Lung (tissue), 12 donors: ENCODE measurements around the gene APOL3. TPM values are rescaled to one million over a fixed set of nuclear protein-coding genes. Genes with fewer than 3 reads are reported as not detected.

ENCODE experiments used
- ATAC-seq: fragments of 200-7000 bp; cut with Tn5 transposase; one replicate; pipeline ENCODE4 v1.9.1; 2020; ENCODE audit warnings: moderate number of reproducible peaks; ENCODE audit not compliant: insufficient read depth, low FRiP score
- DNase-seq, 3 donors: peaks; one replicate each; pipeline ENCODE4 v3.0.0-alpha.2; 2013 to 2017
- H3K27ac ChIP-seq, 2 donors: one replicate each; pipeline ENCODE4 v1.5.1; 2013; ENCODE audit warnings: mild to moderate bottlenecking in 2 of 2, moderate library complexity in 2 of 2, control low read depth in 1 of 2, inconsistent platforms in 1 of 2, low read depth in 1 of 2, low read length in 1 of 2
- H3K27me3 ChIP-seq, 3 donors: one replicate each; pipeline ENCODE4 v1.5.1; 2013; ENCODE audit warnings: low read length in 2 of 3; ENCODE audit not compliant: control insufficient read depth in 3 of 3, insufficient read depth in 3 of 3
- H3K36me3 ChIP-seq, 4 donors: one replicate each; pipeline ENCODE4 v1.5.1; 2013; ENCODE audit warnings: low read length in 4 of 4, mild to moderate bottlenecking in 1 of 4, moderate library complexity in 1 of 4; ENCODE audit not compliant: control insufficient read depth in 4 of 4, insufficient read depth in 4 of 4
- H3K4me1 ChIP-seq, 5 donors: one replicate each; pipeline ENCODE4 v1.5.1; 2013; ENCODE audit warnings: low read length in 5 of 5, mild to moderate bottlenecking in 2 of 5, moderate library complexity in 1 of 5; ENCODE audit not compliant: control insufficient read depth in 5 of 5, insufficient read depth in 5 of 5
- H3K4me3 ChIP-seq: one replicate; pipeline ENCODE4 v1.5.1; 2013; ENCODE audit warnings: mild to moderate bottlenecking, control low read depth, moderate library complexity
- H3K9ac ChIP-seq, 2 donors: one replicate each; pipeline ENCODE4 v1.5.1; 2013; ENCODE audit warnings: low read length in 2 of 2, control low read depth in 1 of 2; ENCODE audit not compliant: insufficient read depth in 1 of 2
- H3K9me3 ChIP-seq, 4 donors: one replicate each; pipeline ENCODE4 v1.5.1; 2013; ENCODE audit warnings: low read length in 3 of 4, mild to moderate bottlenecking in 1 of 4, moderate library complexity in 1 of 4; ENCODE audit not compliant: control insufficient read depth in 4 of 4, insufficient read depth in 3 of 4
- WGBS, 2 donors: extraction: QIAGEN DNeasy Blood & Tissue Kit; methylation state at CpG; one replicate each; pipeline ENCODE4 v1.1.7; 2013; 5-methylcytosine and 5-hydroxymethylcytosine counted together
- polyA plus RNA-seq, 2 donors: library from polyadenylated mRNA; stranded (reverse); fragments of 200-250 nt; gene quantifications; one replicate each; pipeline ENCODE4 v1.2.1, GENCODE V29; 2013
- total RNA-seq, 2 donors: library from RNA; depleted of rRNA in 1 of 2; stranded (reverse); fragments of >200 nt in 1 of 2; gene quantifications; one replicate each; pipeline ENCODE4 v1.2.1, GENCODE V29; 2014 to 2021
- TF ChIP-seq, protein P1 (sequence below): IDR thresholded peaks from 2 replicates; pipeline ENCODE4 v1.5.1; 2012; ENCODE audit warnings: mild to moderate bottlenecking; ENCODE audit errors: control extremely low read depth, extremely low read depth
- donor health status: control.
- donor health status: control.
- donor health status: Bipolar disorder and iron deficiency.
- donor health status: healthy.
- donor health status: DM: yes; HTN: yes; CAD: no.

APOL3 gene
- total and polyA plus RNA-seq, 4 donors = 26.2 to 50.9 (median 44.7) TPM

DNA sequence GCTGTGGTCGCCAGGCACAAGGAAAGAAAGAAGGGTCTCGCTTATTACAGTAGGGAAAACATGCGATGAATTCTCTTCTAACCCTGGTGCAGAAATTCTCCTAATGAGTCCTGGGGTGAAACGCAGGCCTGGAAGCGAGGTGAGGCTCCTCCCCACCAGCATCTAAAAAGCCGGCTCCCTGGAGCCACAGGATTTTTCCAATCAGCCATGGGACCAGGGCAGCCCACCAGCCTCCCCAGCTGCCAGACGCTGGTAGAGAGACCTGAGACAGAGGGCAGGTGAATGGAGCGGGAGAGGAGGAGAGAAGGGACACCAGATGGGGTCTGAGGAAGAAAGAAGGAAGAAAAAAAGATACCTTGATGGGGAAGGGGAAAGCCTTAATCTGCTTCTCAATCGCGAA lies 28.6 kb downstream of the APOL3 start:
- no peak for DNase-seq
- Histone ChIP-seq H3K9me3 (no peaks in the 10 kb centered on the region), H3K27me3 (no peaks in the 10 kb centered on the region), H3K36me3 (no peaks in the 10 kb centered on the region), H3K4me3 (no peak overlapping the region), H3K9ac (no peak overlapping the region), H3K4me1 (peaks cover 0 to 8% (median 0%) of the 10 kb centered on the region in 5 donors), H3K27ac (no peak overlapping the region)
- TF ChIP-seq, protein P1, sequence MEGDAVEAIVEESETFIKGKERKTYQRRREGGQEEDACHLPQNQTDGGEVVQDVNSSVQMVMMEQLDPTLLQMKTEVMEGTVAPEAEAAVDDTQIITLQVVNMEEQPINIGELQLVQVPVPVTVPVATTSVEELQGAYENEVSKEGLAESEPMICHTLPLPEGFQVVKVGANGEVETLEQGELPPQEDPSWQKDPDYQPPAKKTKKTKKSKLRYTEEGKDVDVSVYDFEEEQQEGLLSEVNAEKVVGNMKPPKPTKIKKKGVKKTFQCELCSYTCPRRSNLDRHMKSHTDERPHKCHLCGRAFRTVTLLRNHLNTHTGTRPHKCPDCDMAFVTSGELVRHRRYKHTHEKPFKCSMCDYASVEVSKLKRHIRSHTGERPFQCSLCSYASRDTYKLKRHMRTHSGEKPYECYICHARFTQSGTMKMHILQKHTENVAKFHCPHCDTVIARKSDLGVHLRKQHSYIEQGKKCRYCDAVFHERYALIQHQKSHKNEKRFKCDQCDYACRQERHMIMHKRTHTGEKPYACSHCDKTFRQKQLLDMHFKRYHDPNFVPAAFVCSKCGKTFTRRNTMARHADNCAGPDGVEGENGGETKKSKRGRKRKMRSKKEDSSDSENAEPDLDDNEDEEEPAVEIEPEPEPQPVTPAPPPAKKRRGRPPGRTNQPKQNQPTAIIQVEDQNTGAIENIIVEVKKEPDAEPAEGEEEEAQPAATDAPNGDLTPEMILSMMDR = no peak
- no peak for ATAC-seq
- WGBS, 2 donors = 92 to 97% methylated on average over 10 of the region's 10 CpGs

DNA sequence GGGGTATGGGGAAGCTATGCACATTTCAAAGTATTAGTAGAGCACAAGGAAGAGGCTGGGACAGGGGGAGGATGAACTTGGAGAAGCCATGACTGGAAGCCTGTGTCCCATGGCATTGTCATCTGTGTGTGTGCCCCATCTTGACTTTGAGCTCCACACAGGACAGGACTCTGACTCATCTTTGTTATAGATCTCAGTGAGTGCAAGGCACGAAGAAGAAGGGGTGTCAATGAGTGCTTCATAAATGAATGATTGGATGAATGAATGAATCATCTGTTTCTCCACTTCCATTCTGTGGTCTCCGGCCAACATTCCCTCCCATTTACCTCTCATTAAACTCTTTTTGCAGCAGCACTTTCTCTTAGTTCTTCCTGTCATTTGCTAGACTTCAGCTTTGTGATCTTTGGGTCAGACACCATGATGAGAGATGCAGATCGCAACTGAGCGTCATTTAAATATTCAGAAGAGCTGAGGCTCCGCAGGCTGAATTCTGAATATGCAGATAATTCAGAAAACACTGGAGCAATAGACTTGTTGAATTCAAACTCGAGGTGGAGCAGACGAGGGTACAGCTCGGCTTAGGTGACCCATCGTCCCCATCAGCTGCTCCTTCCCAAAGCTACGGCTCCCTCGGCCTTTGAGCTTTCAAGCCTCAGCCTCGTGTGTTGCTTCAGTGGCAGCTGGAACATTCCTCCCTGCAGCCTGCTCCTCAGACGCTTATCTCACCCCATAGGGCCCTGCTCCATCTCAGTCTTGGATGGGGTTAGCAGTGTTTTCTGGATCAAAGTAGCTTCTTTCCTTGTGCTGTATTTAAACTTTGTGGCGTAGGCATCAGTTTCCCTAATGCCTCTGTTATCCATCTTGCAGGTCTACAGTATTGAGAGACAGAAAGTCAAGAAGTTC lies 30.8 kb downstream of the APOL3 start:
- H3K4me1 ChIP-seq = peaks cover 0 to 8% (median 0%) of the 10 kb centered on the region in 5 donors
- no peak overlapping the region for H3K4me3 ChIP-seq
- WGBS, 2 donors = 77 to 89% methylated on average over 14 of the region's 14 CpGs
- TF ChIP-seq, protein P1 = no peak
- ATAC-seq (no peak), DNase-seq (peak; percentile 38 to 74 (median 61))
- peak overlapping the region in 1 of 2 donors; percentile 38 for H3K9ac ChIP-seq
- H3K27ac ChIP-seq = no peak overlapping the region
- no peaks in the 10 kb centered on the region for H3K9me3 ChIP-seq
- H3K27me3 ChIP-seq = peaks cover 0 to 2% (median 0%) of the 10 kb centered on the region in 3 donors
- no peaks in the 10 kb centered on the region for H3K36me3 ChIP-seq

DNA sequence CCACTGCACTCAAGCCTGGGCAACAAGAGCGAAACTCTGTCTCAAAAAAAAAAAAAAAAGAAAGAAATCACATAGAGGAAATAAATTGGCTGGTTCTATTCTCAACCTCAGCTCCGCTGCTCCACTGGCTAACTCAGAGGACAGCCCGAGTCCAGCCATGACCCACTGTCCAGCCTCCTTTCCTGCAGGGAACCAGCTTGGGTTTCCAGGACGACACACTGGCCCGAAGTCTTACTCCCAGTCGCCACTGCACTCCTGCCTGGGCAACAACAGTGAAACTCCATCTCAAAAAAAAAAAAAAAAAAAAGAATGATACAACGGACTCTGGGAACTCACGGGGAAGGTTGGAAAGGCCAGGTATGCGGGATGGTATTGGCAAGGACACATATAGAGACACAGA lies 31.5 kb downstream of the APOL3 start:
- Histone ChIP-seq H3K9ac (no peak overlapping the region), H3K4me3 (no peak overlapping the region), H3K9me3 (no peaks in the 10 kb centered on the region), H3K4me1 (peaks cover 0 to 8% (median 0%) of the 10 kb centered on the region in 5 donors), H3K27me3 (peaks cover 0 to 2% (median 0%) of the 10 kb centered on the region in 3 donors), H3K36me3 (no peaks in the 10 kb centered on the region), H3K27ac (no peak overlapping the region)
- 95 to 99% methylated on average over 9 of the region's 9 CpGs for WGBS, 2 donors
- TF ChIP-seq, protein P1 = no peak
- DNase-seq (no peak), ATAC-seq (no peak)
